Activated CD4-positive, alpha-beta T cell treated with anti-CD3 and anti-CD28 coated beads for 24 hours (primary cell): ENCODE measurements around the gene PTGR3.
A peak's percentile ranks its signal among the peaks of the same experiment; 100 is the strongest.

Source experiments
- DNase-seq, 2 donors: peaks; one replicate each; pipeline ENCODE4 v3.0.0-alpha.2; 2020; ENCODE audit warnings: low read depth in 2 of 2

Gene PTGR3

GRCh38 chr18:75214766-75215510, 6.0 kb upstream of the PTGR3 start:
- DNase-seq: no peak

- no peak for DNase-seq
These were observed 5.4 kb upstream of the PTGR3 start for GRCh38 chr18:75214332-75214690.

GRCh38 chr18:75213611-75214331, 4.8 kb upstream of the PTGR3 start:
- DNase-seq: no peak

DNA sequence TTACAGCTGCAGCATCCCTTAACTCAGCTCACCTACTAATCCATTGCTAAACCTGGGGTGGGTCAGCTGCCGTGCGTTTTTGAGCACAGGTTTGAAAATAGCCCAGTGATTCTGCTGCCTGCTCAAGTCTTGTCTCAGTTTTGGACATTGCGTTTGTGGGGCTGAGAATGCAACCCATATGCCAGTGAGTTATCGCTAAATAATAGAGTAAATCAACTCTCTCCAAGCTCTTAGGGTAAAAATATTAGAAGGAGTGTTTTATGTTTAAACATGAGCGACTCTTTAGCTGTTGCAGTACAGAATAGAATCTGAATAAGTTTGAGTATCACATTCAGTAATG, 3.8 kb upstream of the PTGR3 start:
- no peak for DNase-seq

- DNase-seq: no peak
These were observed 3.2 kb upstream of the PTGR3 start for GRCh38 chr18:75211953-75212750.

- DNase-seq: no peak
These were observed 2.6 kb upstream of the PTGR3 start for GRCh38 chr18:75211626-75211952.

DNA sequence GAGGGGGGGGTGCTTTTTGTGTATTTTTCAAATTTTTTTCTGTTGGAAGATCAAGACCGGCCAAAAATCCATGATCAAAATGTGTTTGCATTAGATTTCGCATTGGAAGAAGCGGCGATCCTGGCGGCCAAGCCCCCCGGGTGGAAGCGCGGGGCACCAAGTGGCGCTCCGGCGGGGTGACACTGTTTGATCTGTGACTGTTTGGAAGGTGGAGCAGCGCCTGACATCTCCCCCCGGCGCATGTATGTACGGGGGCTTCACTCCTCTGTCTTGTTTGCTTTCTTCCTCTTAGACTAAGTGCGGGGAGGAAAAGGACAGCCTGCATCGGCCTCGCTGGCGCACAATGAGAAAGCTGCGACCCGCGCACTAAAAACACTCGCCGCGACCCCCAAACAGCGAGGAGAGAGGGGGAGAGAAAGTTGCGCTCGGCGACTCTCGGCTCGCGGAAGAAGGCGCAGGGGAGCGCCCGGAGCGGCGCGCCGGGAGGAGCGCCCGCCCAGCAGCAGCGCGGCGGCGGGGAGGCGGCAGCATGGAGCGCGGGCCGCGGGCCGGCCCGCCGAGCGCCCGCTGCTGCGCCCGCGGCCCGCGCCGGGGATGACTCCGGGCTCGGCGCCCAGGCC, 2.2 kb upstream of the PTGR3 start:
- DNase-seq: no peak

DNA sequence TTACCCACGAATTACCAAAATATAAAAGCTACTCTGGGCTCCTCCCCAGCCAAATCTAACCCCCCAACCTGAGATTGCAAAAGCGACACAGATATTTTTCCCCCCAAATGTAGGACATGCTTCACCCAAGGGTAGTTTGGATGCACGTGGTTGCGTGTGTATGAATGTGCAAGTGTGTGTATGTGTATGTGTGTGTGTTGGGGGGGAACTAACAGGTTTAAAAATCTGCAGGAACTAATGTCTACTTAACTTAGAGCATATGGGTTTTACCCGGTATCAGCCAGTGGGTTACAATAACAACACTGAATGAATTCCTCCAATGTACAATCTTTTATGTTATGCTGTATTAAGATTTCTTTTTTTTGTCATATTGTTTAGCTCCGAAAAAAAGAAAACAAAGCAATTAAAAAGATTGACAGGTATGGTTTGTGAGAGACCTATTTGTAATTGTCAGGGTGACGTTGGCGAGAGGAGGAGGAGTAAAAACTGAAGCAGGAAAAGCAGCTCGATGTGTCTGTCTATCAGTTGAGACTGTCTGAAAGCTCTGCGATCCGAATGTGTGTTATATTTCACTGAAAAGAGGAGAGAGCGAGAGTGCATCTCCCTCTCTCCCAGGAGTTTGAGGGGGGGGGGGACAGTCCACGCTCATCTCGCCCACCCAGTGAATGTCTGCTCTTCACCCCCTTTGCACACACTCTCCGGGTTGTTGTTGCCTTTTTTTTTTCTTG, 1.5 kb upstream of the PTGR3 start, which contains the start of gene TSHZ1:
TSS of gene TSHZ1 (plus strand) at position 524 of the 728 bp plus-strand sequence. CDS start 1,080 bp downstream, outside the sequence.
- no peak for DNase-seq

DNA sequence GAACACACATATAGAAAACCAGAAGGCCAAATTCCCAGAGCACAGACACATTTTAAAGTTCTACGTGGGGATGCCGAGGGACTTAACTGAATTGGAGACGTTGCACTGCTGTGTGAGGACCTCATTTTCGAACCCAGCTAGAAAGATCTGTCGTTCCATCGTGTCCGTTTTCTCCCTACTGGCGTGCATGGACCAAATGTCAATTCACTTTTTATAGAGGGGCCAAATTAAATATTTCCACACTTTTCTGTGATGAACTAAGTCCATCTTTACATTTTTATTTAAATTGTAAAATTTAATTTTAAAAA, 966 bp upstream of the PTGR3 start:
- DNase-seq: no peak

DNA sequence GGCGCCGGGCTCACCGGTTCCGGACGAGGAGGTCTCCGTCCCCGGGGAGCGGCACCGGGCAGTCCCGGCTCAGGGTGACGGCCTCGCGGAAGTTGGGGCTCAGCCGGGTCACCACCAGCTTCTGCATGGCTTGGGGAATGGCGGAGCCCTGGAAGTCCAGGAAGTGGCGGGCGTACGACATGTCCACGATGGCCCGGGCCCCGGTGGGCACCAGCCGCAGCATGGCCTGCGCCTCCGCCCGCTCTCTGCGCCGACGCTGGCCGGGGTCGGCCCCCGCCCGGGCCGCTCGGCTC, 157 bp downstream of the PTGR3 start:
- DNase-seq: no peak

GRCh38 chr18:75208155-75208835, 644 bp downstream of the PTGR3 start:
- peak in 1 of 2 donors; percentile 35 for DNase-seq

GRCh38 chr18:75207310-75208154, 1.4 kb downstream of the PTGR3 start:
- no peak for DNase-seq

DNA sequence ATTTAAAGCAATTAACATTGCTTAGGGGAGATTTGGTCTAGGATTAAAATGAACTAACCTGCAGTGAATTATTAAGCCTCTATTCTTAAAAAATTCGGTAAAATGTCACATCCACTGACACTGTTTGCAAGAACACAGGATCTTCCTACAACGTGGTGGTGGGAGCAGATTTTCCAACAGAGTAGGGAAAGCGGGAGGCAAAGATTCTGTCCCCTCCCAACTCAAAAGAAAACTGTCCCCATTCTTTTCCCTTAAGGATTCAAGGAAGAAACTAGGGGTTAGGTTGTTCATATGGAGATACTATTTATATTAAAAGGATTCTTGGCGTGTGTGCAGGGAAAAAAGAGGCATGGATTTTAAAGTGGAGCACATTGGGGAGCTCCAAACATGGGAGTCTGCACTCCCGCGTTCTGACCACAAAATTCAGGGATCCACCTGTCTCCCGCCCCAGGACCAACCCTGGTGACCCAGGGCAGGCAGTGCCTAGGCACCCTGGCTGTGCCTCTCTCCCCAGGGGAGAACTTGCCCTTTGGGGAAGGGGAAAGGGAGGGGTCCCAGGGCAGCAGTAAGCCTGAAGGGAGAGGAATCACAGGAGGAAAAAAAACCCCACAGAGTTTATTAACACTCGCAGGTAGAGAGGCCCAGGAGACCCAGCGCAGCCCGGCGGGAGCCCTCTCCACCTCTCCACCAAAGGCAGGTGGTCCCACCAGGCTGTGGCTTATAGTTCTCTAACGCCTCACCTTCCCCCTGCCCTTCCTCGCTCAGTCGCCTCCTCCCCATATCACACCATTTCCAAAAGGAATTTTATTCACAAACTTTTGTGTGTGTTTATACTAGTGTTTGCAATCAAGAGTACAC, 2.3 kb downstream of the PTGR3 start:
- no peak for DNase-seq

DNA sequence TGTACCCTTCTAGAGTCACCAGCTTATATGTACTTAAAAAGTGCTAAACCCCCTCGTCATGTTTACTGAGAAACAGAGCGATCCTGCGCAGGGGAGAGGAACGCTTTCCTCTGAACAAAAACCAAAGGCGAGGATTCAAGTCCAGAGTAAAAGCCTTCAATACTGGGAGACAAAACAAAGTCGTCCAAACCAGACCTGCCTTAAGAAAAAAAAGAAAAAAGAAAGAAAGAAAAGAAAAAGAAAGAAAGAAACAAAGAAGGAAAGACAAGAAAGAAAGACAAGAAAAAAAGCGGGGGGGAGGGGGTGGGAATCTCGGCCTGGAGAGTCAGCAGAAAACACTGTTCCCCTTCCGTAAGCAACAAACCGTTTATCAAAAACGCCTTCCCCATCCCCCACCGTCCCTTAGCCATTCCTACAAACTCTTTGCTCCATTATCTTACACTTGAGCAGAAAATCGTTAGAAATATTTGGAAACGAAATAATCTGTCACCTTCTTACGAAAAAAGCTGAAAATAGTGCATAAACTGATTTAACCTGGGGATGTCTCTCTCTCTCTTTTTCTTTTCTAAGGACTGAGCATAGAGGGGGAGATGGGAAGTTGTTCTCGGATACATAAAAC, 3.3 kb downstream of the PTGR3 start:
- DNase-seq: no peak

DNA sequence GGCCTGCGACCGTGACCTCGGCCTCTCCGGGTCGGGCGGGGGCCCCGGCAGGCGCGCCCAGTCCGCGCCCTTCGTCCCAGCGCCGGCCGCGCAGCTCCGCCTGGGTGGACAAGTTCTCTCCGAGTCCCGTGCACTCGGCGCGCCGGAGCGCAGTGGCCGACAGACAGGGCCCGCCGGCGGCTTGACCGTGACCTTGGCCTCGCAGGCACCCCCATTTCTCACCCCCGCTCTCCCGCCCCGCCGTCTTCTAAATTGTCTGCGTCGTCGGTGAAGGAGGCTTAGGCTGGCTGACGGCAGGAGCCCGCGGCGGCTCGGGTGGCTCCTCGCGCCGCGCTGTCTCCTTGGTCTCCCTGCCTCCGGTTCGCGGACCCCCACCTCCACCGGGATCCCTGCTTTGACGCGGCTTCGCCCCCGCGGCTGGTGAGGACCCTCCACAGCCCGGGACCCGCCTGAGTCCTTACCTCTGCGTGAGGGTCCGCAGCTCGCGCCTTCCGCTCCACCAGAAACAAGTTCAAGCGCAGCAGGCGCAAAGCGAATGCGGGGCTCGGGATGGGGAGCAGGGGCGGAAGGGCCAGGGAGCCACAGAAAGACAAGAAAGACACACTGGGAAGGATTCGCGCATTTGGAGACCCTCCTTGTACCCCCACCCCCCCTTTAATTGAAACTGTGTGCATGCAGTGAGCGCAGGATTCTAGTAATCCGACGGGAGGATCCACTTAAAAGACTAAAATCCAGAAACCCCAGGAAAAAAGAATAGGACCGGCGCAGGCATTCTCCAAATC, 4.0 kb downstream of the PTGR3 start:
- no peak for DNase-seq

GRCh38 chr18:75204269-75204731, 4.6 kb downstream of the PTGR3 start:
- no peak for DNase-seq

DNA sequence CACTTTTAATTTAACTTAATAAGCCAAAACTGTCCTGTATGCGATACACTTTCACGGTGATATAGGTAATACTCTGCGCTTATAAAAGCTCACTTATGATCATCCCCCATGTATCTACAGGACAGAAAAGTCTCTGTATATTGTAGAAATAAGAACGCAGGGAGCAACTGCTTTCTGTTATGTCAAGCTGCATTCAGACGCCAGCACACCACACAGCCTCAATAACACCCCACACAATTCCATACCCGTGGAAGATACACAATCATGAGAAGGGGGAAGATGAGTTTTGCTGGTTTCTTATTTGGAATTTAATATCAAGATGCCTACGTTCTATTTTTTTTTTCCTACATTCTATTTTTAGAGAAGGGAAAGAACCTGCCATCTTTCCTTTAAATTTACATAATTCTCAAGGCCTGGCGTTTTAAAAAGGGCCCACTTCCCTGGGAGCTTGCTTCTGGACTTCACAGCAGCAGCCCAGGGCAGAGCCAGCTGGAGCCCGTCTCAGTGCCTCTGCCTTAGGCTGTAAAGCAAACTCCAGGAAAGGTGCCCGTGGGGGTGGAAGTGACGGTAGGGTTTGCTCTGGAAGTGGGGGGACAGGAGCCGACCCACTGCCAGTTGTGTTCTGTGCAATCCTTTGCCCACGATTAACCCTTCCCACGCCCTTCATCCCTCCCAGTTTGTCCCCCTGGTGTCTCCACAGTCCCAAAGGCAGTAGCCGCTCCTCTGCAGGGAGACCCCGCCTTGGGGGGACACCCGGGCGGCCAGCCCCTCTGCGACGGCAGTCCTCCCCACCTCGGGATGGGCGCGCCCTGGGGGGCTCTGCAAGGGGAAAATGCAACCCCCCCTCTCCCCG, 5.3 kb downstream of the PTGR3 start:
- no peak for DNase-seq
